Endothelial cell of umbilical vein (primary cell): ENCODE results near the gene PRKCB. TPM values are rescaled to one million over a fixed set of nuclear protein-coding genes. Genes with fewer than 3 reads are reported as not detected.

Experiments used
- BruUV-seq: library from RNA; stranded (reverse); fragments of 400-500 nt; replicated peaks from 2 replicates; lab custom pipeline; 2021; lab: Mats Ljungman, UMichigan
- CTCF ChIA-PET: fragments of 300-600, 350-600 bp; sonication (Branson Sonifier 250); formaldehyde crosslinking; loops from one replicate; lab custom pipeline; 2021; ENCODE audit warnings: antibody characterized with exemption, inconsistent platforms; lab: Charles Lee
- POLR2A ChIA-PET: fragments of 300-600, 350-600 bp; sonication (Branson Sonifier 250); formaldehyde crosslinking; loops from one replicate; lab custom pipeline; 2021; ENCODE audit warnings: antibody characterized with exemption, inconsistent platforms; lab: Charles Lee
- DNase-seq: peaks from one replicate; pipeline ENCODE4 v3.0.0-alpha.2; 2011; ENCODE audit warnings: low read depth, low spot score
- FAIRE-seq: peaks from 2 replicates; lab custom pipeline; 2011; peaks lifted over from hg19 to GRCh38; lab: Jason Lieb, UNC
- H2AFZ ChIP-seq: 2 replicates; pipeline ENCODE4 v1.6.0; 2012; ENCODE audit warnings: low read depth, low read length, control low read depth, inconsistent platforms
- H3K27ac ChIP-seq: 2 replicates; pipeline ENCODE4 v1.5.1; 2011; ENCODE audit warnings: low read depth, mild to moderate bottlenecking, control low read depth, low read length, moderate library complexity; ENCODE audit not compliant: insufficient read depth
- H3K27me3 ChIP-seq, 2 experiments: 2 replicates each; pipeline versions ENCODE4 v1.6.0 to v1.6.1; 2011; ENCODE audit warnings: low read length in 2 of 2, mixed read lengths in 1 of 2; ENCODE audit not compliant: control insufficient read depth in 2 of 2, insufficient read depth in 2 of 2
- H3K36me3 ChIP-seq, 2 experiments: 2 replicates in 1 of 2; 3 replicates in 1 of 2; pipeline ENCODE4 v1.5.1; 2011; ENCODE audit warnings: low read length in 2 of 2, mild to moderate bottlenecking in 1 of 2, moderate library complexity in 1 of 2; ENCODE audit not compliant: control insufficient read depth in 2 of 2, insufficient read depth in 2 of 2; ENCODE audit errors: extremely low read depth in 1 of 2
- H3K4me1 ChIP-seq: 3 replicates; pipeline ENCODE4 v1.5.1; 2011; ENCODE audit warnings: mild to moderate bottlenecking, low read length; ENCODE audit not compliant: control insufficient read depth, insufficient read depth; ENCODE audit errors: extremely low read depth
- H3K4me2 ChIP-seq: 2 replicates; pipeline ENCODE4 v1.6.1; 2011; ENCODE audit warnings: low read length, control low read depth, mixed read lengths; ENCODE audit not compliant: insufficient read depth
- H3K4me3 ChIP-seq, 3 experiments: fragments of 200-600 bp in 1 of 3; sonication (generic), shearing (Covaris generic) in 1 of 3; replicated peaks in 1 of 3; 2 replicates each; pipeline ENCODE4 v1.5.1; 2011 to 2016; ENCODE audit warnings: control low read depth in 3 of 3, low read length in 3 of 3, mild to moderate bottlenecking in 2 of 3, inconsistent platforms in 1 of 3, low read depth in 1 of 3, moderate library complexity in 1 of 3; ENCODE audit not compliant: insufficient read depth in 1 of 3
- H3K79me2 ChIP-seq: 2 replicates; pipeline ENCODE4 v1.6.0; 2012; ENCODE audit warnings: low read length, inconsistent platforms; ENCODE audit not compliant: control insufficient read depth, insufficient read depth
- H3K9ac ChIP-seq: replicated peaks from 2 replicates; pipeline ENCODE3; 2011; ENCODE audit warnings: low read length, control low read depth; ENCODE audit not compliant: insufficient read depth; ENCODE audit errors: extremely low read depth
- H3K9me1 ChIP-seq: replicated peaks from 3 replicates; pipeline ENCODE4 v1.6.0; 2011; ENCODE audit warnings: mild to moderate bottlenecking, low read length; ENCODE audit not compliant: control insufficient read depth, insufficient read depth; ENCODE audit errors: extremely low read depth
- H3K9me3 ChIP-seq: replicated peaks from 2 replicates; pipeline ENCODE4 v1.5.1; 2012; ENCODE audit warnings: low read length, inconsistent platforms; ENCODE audit not compliant: control insufficient read depth, insufficient read depth
- H4K20me1 ChIP-seq: replicated peaks from 2 replicates; pipeline ENCODE3; 2011; ENCODE audit warnings: mild to moderate bottlenecking, low read length; ENCODE audit not compliant: control insufficient read depth, insufficient read depth; ENCODE audit errors: extremely low read depth
- CTCF ChIP-seq, 2 donors: IDR thresholded peaks; 1 replicate in 1 of 2; 2 replicates in 1 of 2; pipeline ENCODE4 v1.5.1; 2011; ENCODE audit warnings: low read length in 2 of 2, mild to moderate bottlenecking in 2 of 2, moderate library complexity in 2 of 2, control low read depth in 1 of 2, inconsistent platforms in 1 of 2, low read depth in 1 of 2; ENCODE audit not compliant: insufficient read depth in 1 of 2; ENCODE audit errors: extremely low read depth in 1 of 2
- EZH2 ChIP-seq: IDR thresholded peaks from 2 replicates; pipeline ENCODE4 v1.6.1; 2012; ENCODE audit warnings: borderline replicate concordance, low read depth, mild to moderate bottlenecking, moderate library complexity, low read length, inconsistent platforms; ENCODE audit not compliant: severe bottlenecking
- FOS ChIP-seq: IDR thresholded peaks from 2 replicates; pipeline ENCODE4 v1.6.1; 2011; ENCODE audit warnings: mild to moderate bottlenecking, low read length, moderate library complexity, borderline replicate concordance; ENCODE audit not compliant: insufficient read depth
- GATA2 ChIP-seq: IDR thresholded peaks from 2 replicates; pipeline ENCODE4 v1.7.0; 2011; ENCODE audit warnings: low read depth, mild to moderate bottlenecking, moderate library complexity, mixed read lengths, low read length; ENCODE audit not compliant: insufficient read length, insufficient read depth
- JUN ChIP-seq: IDR thresholded peaks from 2 replicates; pipeline ENCODE4 v1.6.1; 2011; ENCODE audit warnings: borderline replicate concordance, low read depth; ENCODE audit not compliant: insufficient read length, insufficient read depth
- MAX ChIP-seq: IDR thresholded peaks from 2 replicates; pipeline ENCODE4 v1.6.1; 2011; ENCODE audit not compliant: insufficient read depth, insufficient read length
- MYC ChIP-seq: IDR thresholded peaks from one replicate; pipeline ENCODE4 v1.6.1; 2011; ENCODE audit warnings: mild to moderate bottlenecking, low read depth, low read length
- POLR2A ChIP-seq: IDR thresholded peaks from 2 replicates; pipeline ENCODE4 v1.6.1; 2012; ENCODE audit warnings: low read depth, mild to moderate bottlenecking, control low read depth, low read length
- POLR2AphosphoS5 ChIP-seq: IDR thresholded peaks from 2 replicates; pipeline ENCODE4 v1.6.1; 2012; ENCODE audit warnings: low read depth, mild to moderate bottlenecking, control low read depth, low read length, moderate library complexity; ENCODE audit not compliant: insufficient read depth
- dilution Hi-C: fragments of 300-500 bp; cut with MboI; formaldehyde crosslinking; loops from one replicate; pipeline ENCODE4 v1.15.0; 2019; ENCODE audit warnings: low sequenced_read_pairs; ENCODE audit not compliant: extremely low pct_ligation_motif_present
- intact Hi-C: fragments of 100-400 bp; cut with micrococcal nuclease; formaldehyde crosslinking; loops from one replicate; pipeline ENCODE4 v1.10.0; 2022
- polyA plus RNA-seq, 4 experiments: library from polyadenylated mRNA; depleted of rRNA in 3 of 4; stranded (reverse) in 3 of 4; unstranded in 1 of 4; fragments of >200 nt; gene quantifications; 2 replicates each; pipeline versions ENCODE4 v1.2.1 to v1.2.3, GENCODE V29; 2011 to 2012; ENCODE audit warnings: missing spikeins in 1 of 4
- total RNA-seq: library from RNA; stranded (reverse); gene quantifications from 2 replicates; pipeline ENCODE4 v1.2.3, GENCODE V29; 2021

The PRKCB gene
- total and polyA plus RNA-seq, 2 donors (not counting 3 experiments of a cell fraction or from before 2014, with no cell fraction given): 0.01 TPM; not detected in 1

GRCh38 chr16:24203675-24204074 is 367.9 kb downstream of the PRKCB start:
- no TSS peak for BruUV-seq
- dilution Hi-C loops (no loop called here), intact Hi-C loops (no loop called here)
- H3K4me2 ChIP-seq: no peak overlapping the region
- no peak overlapping the region for H3K4me3 ChIP-seq
- TF ChIP-seq GATA2 (no peak), EZH2 (no peak), POLR2AphosphoS5 (no peak), FOS (no peak), CTCF (IDR thresholded peaks at IDR 0.05; ENCODE audit: extremely low read depth in 1 of 2, insufficient read depth in 1 of 2, low read depth in 1 of 2, low read length in 2 of 2) (no peak), JUN (no peak), MAX (no peak), POLR2A (no peak), MYC (no peak)
- H3K27ac ChIP-seq: no peak overlapping the region
- no peaks in the 10 kb centered on the region for H3K79me2 ChIP-seq
- H3K9ac ChIP-seq: no peak overlapping the region
- H3K4me1 ChIP-seq: no peaks in the 10 kb centered on the region
- H3K36me3 ChIP-seq: no peaks in the 10 kb centered on the region
- ChIA-PET CTCF (no interaction called here), POLR2A (no interaction called here)
- no peak for FAIRE-seq
- no peaks in the 10 kb centered on the region for H3K9me1 ChIP-seq
- H4K20me1 ChIP-seq: no peaks in the 10 kb centered on the region
- no peaks in the 10 kb centered on the region for H3K27me3 ChIP-seq
- no peak overlapping the region for H2AFZ ChIP-seq
- H3K9me3 ChIP-seq: no peaks in the 10 kb centered on the region
- no peak for DNase-seq
